Measurements from ENCODE around the gene ZRANB1. TPM values are rescaled to one million over a fixed set of nuclear protein-coding genes. Genes with fewer than 3 reads are reported as not detected.

The ZRANB1 gene
- total RNA-seq, 6 donors from 2014 or later: 14.6 to 35.4 (median 17.1) TPM

DNA sequence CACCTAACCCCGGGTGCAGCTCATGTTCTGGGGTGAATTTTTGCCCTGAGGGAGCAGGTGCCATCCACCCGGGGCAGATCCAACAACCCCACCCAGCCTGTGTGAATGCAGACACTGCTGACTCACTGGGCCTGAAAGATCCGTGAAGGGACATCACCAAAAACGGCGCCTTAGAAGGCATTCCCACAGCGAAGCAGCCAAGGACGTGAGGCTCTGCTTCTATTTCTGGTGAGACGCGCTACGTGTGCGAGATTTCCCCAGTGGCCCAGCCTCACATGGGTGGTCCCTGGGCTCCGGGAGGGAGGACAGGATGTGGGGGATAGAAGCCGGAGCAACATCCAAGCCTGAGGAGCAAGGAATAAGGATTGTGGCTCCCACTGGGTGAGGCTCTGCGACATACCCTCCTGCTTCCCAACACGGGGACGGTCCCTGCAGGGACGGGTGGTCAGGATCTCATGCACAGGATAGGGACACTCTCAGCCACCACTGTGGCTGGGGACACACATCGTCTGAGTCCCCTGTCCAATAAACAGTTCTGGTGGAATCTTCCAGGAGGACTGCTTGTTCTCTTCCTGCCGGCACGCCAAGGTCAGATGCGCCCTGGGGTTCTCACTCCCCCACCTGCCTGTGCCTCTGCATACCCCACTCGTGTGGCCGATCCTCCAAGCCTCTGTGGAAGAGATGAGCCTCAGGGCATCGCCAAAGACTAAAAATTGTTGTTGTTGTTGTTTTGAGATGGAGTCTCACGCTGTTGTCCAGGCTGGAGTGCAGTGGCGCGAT is 70.2 kb downstream of the ZRANB1 start:
- WGBS, 2 donors: 88 to 93% methylated on average over 22 to 27 of the region's 27 CpGs
- Histone ChIP-seq H3K36me3 (peaks cover 0 to 24% (median 3%) of the 10 kb centered on the region in 4 donors), H3K4me3 (no peak overlapping the region), H3K9me3 (no peaks in the 10 kb centered on the region), H3K27me3 (no peaks in the 10 kb centered on the region), H3K27ac (peak overlapping the region in 1 of 4 donors; percentile 3), H3K4me1 (peaks cover 32 to 54% (median 39%) of the 10 kb centered on the region in 4 donors)
- TF ChIP-seq EP300 (IDR thresholded peaks at IDR 0.05): no peak
- no peak for TF ChIP-seq POLR2A (IDR thresholded peaks at IDR 0.05)
- TF ChIP-seq CTCF (IDR thresholded peaks at IDR 0.05): no peak
- TF ChIP-seq POLR2AphosphoS5 (IDR thresholded peaks at IDR 0.05): no peak
- ATAC-seq (ENCODE audit: low FRiP score in 2 of 2): no peak
- DNase-seq: no peak

DNA sequence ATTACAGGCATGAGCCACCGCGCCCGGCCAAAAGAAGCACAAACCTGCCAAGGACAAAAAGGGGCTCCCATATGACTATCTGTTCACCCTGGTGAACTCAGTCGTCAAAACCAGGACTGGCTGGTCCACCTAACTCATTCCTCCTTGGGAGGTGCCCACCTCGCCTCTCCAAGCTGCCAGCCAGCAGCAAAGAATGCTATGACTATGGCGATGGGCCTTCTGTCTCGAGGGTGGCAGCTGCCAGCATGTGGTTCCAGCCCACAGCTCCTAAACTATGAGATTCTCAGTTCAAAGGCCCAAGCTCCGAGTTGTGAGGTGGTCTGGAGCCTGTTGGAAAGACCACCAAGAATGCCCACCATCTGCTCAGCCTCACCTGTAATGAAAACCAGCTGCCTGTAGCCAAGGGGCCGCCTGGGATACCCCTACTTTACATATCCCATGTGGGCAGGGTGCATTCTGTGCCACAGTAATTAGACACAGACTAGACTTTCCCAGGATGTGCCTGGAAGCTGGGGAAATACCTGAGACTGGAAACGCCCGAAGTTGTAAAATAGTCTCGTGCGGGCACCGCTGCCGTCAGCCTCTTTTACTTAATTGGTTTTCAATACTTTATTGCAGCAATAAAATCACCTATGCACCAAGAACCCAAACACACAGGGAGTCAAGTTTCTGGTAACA is 71.1 kb downstream of the ZRANB1 start:
- no peak for ATAC-seq (ENCODE audit: low FRiP score in 2 of 2)
- Histone ChIP-seq H3K4me3 (no peak overlapping the region), H3K27ac (no peak overlapping the region), H3K27me3 (no peaks in the 10 kb centered on the region), H3K36me3 (peaks cover 0 to 23% (median 3%) of the 10 kb centered on the region in 4 donors), H3K4me1 (peaks cover 32 to 53% (median 42%) of the 10 kb centered on the region in 4 donors), H3K9me3 (no peaks in the 10 kb centered on the region)
- DNase-seq: no peak
- TF ChIP-seq EP300 (IDR thresholded peaks at IDR 0.05) (no peak), CTCF (IDR thresholded peaks at IDR 0.05) (no peak), POLR2AphosphoS5 (IDR thresholded peaks at IDR 0.05) (no peak), POLR2A (IDR thresholded peaks at IDR 0.05) (no peak)
- 93 to 94% methylated on average over 6 to 15 of the region's 15 CpGs for WGBS, 2 donors

DNA sequence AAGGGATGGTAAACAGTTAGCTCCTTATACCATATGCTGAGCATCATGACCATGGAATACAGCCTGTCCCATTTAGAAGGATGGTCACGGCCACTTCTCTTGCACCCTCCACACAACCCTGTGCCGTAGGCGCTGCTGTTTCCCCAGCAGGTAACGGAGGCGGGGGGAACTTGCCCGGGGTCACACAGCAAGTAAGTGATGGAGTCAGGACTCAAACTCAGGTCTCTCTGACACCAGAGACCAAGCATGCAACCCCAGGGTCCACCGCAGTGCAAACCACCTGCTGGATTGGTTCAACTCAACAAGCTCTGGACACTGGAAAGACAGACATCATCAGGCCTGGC is 71.6 kb downstream of the ZRANB1 start:
- 96 to 100% methylated on average over 5 to 7 of the region's 7 CpGs for WGBS, 2 donors
- Histone ChIP-seq H3K4me1 (peaks cover 32 to 51% (median 39%) of the 10 kb centered on the region in 4 donors), H3K36me3 (peaks cover 0 to 23% (median 3%) of the 10 kb centered on the region in 4 donors), H3K4me3 (no peak overlapping the region), H3K27me3 (no peaks in the 10 kb centered on the region), H3K9me3 (no peaks in the 10 kb centered on the region), H3K27ac (no peak overlapping the region)
- ATAC-seq (ENCODE audit: low FRiP score in 2 of 2) (no peak), DNase-seq (no peak)
- TF ChIP-seq CTCF (IDR thresholded peaks at IDR 0.05) (no peak), POLR2AphosphoS5 (IDR thresholded peaks at IDR 0.05) (no peak), EP300 (IDR thresholded peaks at IDR 0.05) (no peak), POLR2A (IDR thresholded peaks at IDR 0.05) (no peak)

DNA sequence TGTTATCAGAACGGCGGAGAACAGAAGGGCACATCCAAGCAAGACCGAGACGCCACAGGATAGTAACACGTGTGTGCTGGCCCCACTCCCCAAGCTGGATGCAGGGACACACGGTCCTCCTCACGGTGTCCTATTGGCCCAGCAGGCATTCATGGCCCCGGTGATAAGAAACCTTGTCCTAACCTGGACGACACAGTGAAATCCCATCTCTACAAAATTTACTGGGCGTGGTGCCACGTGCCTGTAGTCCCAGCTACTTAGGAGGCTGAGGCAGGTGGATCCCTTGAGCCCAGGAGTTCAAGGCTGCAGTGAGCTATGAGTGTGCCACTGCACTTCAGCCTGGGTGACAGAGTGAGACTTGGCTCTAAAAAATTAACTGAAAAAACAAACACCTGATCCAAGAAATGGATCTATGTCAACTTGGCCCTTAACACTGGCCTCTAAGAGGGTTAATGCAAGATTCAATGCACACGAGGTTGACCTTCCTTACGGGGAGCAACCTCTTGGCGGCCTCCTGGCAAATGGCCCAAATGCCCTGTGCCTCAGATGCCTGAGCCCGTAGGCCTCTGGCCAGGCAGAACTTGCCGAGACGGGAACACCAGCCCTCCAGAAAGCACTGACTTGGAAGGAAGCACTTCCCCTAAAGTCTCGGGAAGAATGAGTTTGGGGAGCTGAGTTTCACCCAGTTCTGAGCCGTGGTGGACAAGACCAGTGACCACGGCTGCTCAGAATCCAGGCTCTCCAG is 72.3 kb downstream of the ZRANB1 start:
- H3K36me3 ChIP-seq: peaks cover 0 to 23% (median 3%) of the 10 kb centered on the region in 4 donors
- no peak for DNase-seq

More for the DNA sequence above, 72.3 kb downstream of the ZRANB1 start:
- TF ChIP-seq POLR2AphosphoS5 (IDR thresholded peaks at IDR 0.05): no peak
- no peak for TF ChIP-seq EP300 (IDR thresholded peaks at IDR 0.05)
- TF ChIP-seq POLR2A (IDR thresholded peaks at IDR 0.05): no peak
- TF ChIP-seq CTCF (IDR thresholded peaks at IDR 0.05): no peak
- WGBS, 2 donors: 69 to 78% methylated on average over 14 to 20 of the region's 20 CpGs
- Histone ChIP-seq H3K27ac (peak overlapping the region in 3 of 4 donors; percentile 32 to 65 (median 58)), H3K9me3 (no peaks in the 10 kb centered on the region), H3K4me3 (no peak overlapping the region), H3K4me1 (peaks cover 35 to 48% (median 36%) of the 10 kb centered on the region in 4 donors), H3K27me3 (no peaks in the 10 kb centered on the region)
- no peak for ATAC-seq (ENCODE audit: low FRiP score in 2 of 2)
